GM19043 (cell line): ENCODE results near the gene SLIT3.
"Not testable (repeated sequence)": the region's sequence is repeated elsewhere in the genome, so short reads cannot be mapped to it uniquely, and the experiment has no call there.

Experiments used
- ATAC-seq: cut with Tn5 transposase; IDR thresholded peaks from one replicate; pipeline ENCODE4 v1.9.1; 2021; ENCODE audit warnings: low read depth; ENCODE audit not compliant: unreplicated experiment

The SLIT3 gene

GRCh38 chr5:169223595-169223953 is 77.4 kb downstream of the SLIT3 start:
- no peak for ATAC-seq

DNA sequence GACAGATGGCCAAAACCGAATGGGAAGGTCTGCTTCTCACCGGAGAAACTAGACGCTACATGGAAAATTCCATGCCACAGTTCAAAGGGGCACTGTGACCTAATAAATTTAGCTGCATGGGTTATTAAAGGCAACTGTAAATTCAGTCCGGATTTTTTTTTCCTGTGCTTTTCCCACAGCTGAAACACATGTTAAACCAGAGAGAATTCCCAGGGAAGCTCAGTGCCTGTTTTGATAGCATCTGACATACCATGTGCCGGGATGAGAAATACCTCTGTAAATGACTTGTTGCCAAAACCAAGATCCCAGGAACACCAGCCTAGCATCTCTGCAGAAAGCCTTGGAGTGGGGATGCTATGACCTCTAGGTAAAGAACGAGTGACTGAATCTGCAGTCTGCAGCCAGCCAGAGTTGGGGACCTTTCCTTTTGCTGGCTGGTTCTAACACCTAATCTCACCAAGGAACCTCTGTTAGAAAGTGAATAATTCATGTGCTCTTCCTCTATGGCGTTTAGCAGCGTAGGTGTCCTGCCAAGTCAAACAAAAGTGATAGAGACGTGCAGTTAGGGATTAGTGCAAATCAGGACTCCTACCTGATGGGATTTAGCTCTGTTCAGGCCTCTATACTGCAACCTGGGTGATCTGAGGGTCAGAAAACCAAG is 77.9 kb downstream of the SLIT3 start:
- ATAC-seq: no peak

GRCh38 chr5:169221519-169221918 is 79.4 kb downstream of the SLIT3 start:
- ATAC-seq: no peak

- ATAC-seq: no peak
Observed at GRCh38 chr5:169219961-169220360, 81.0 kb downstream of the SLIT3 start.

DNA sequence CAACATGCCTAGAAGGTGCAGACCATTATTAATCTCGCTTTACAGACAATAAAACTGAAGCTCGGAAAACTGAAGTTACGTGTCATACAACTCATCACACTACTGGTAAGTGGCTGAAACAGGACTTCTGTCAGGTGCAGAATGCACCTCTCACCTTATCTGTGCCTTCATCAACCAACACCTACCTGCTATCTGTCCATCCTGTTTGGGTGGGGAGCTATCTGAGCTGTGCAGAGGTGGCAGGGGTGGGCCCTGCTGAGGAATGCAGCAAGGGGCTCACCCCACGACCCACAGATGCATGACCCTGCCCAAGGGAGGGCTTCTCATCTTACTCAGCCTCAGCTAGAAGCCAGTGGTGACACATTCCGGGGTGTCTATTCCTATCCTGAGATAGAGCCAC is 81.6 kb downstream of the SLIT3 start:
- ATAC-seq: no peak

DNA sequence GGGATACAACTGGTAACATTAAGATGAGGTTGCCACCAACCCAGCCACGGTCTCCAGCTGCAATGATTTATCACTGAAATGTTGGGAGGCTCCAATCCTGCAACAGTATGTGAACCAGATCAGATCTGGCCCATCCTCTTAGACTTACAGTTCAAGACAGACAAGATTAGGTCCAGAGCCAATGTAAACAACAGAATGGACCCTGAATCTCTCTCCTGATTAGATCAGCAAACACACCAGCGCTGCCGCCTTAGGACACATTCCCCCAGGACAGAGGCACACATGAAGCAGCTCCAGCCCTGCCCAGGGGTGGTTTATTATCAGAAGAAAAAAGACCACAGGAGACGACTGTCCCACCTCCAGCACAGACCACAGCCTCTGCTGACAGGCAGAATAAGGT is 82.1 kb downstream of the SLIT3 start:
- ATAC-seq: no peak

DNA sequence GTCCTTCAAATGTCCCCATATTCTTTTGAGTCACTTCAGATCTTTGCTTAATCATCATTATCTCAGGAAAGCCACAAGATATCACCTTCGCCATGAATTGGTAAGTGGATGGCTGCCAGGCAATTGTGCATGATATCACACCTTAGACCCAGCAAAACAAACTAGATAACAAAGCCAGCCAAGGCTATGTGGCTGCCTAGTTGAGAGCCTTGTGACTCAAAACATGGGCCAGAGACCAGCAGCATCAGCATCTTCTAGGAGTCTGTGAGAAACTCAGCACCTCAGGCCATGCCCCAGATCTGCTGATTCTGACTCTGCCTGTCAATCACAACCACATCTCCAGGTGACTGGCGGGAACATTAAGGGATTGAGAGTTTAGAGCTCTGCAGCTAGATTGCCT is 82.8 kb downstream of the SLIT3 start:
- no peak for ATAC-seq

DNA sequence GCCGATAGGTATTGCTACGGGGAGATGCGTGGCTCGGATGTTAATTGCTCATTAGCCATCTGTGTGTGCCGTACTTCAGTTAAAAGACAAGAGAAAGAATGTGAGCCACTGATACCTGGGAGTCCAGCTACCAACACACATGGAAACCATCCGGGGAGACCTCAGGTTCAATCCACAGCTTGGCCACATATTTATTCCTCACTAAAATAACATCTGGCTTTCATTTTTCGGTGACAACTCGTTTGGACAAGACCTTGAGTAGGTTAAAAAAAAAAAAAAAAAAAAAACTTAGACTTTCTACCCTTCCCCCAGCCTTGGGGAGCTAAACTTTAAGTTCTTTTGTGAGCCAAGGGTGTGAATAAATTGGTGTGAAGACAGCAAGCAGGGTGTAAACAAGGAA is 84.1 kb downstream of the SLIT3 start:
- ATAC-seq: no peak

DNA sequence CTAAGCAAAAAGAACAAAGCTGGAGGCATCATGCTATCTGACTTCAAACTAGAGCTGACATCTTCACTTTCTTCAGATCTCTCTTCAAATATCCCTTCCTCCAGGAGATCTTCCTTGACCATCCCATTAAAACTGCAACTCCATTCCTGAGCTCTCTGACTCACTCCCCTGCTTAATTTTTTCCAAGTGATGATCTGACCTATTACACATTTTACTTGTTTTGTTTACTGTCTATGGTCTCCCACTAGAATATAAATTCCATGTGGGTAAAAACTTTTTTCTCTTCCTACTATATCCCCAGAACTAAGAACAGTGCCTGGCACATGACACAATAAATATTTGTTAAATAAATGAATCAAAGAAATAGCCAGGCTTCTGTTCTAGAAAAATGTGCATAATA is 87.5 kb downstream of the SLIT3 start:
- ATAC-seq: no peak

GRCh38 chr5:169211761-169212160 is 89.2 kb downstream of the SLIT3 start:
- ATAC-seq: not testable (repeated sequence)

GRCh38 chr5:169204788-169205400 is 96.0 kb downstream of the SLIT3 start:
- no peak for ATAC-seq

DNA sequence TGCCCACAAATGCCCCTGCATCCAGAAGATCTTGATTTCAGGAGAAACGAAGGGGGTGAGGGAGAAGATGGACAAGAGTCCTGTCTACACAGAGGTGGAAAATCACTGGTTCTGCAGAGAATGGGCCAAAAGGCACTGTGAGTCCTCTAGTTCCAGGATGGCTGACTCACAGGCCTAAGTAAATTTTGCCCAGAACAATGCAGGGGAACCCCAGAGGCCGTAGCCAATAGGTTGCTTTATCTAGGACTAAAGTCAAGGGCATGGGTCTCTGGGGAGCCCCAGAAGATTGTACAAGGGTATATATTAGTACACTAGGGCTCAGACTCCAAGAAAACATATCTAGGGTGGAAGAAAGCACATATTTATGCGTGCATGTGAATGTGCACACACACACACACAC is 98.0 kb downstream of the SLIT3 start:
- no peak for ATAC-seq

DNA sequence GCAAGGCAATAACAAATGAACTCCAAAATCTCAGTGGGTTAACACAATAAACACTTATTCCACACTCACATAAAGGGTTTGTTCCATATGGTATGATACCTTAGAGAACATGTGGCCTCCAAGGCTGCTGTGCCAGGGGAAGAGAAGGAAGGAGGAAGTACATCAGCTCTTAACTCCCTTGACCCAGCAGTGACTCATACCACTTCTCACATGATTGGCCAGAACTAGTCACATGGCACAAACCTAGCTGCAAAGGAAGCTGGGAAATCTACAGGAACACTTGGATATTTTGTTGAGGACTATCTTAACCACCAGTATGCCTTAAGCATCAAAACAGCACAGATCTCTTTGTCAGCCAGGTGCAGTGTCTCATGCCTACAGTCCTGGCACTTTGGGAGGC is 99.3 kb downstream of the SLIT3 start:
- no peak for ATAC-seq

GRCh38 chr5:169200125-169200778 is 100.7 kb downstream of the SLIT3 start:
- ATAC-seq: no peak

DNA sequence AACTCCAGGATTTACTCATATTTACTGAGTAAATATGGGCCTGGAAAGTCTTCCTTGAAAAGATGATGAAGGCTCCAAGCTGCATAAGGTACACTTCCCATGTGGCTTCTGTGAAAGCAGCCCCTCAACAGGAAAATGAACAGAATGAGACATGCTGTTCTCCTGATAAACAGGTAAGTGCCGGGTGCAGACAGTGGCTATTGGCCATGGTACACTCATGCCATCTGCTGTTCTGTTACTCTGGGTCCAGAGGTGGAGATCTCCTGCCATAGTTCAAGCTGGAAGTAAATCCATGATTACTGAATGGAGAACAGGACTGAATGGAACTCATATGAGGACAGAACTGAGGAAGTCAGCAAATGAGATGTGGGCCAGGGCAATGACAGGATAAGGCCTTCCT is 103.6 kb downstream of the SLIT3 start:
- no peak for ATAC-seq

GRCh38 chr5:169196059-169196458 is 104.9 kb downstream of the SLIT3 start:
- ATAC-seq: no peak

GRCh38 chr5:169195601-169196000 is 105.3 kb downstream of the SLIT3 start:
- ATAC-seq: no peak

GRCh38 chr5:169192536-169192935 is 108.4 kb downstream of the SLIT3 start:
- no peak for ATAC-seq

- ATAC-seq: no peak
Observed at GRCh38 chr5:169190849-169191248, 110.1 kb downstream of the SLIT3 start.

DNA sequence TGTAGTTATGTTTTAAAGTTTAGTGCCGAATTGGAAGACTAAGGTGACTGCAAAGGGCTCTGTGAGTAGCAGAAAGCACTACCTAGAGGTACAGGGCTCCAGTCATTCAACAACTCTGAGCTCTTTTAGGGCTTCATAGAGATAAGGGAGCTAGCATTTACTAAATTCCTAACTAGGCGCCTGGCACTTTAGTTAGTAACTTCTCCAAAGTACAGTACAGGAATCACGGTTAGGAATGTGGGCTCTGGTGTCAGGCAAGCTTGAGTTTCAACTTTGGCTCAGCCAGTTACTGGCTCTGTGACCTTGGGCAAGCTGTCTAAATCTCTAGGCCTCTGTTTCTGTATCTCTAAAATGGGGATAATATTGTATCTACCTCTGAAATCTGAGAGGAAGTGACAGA is 115.3 kb downstream of the SLIT3 start:
- no peak for ATAC-seq

DNA sequence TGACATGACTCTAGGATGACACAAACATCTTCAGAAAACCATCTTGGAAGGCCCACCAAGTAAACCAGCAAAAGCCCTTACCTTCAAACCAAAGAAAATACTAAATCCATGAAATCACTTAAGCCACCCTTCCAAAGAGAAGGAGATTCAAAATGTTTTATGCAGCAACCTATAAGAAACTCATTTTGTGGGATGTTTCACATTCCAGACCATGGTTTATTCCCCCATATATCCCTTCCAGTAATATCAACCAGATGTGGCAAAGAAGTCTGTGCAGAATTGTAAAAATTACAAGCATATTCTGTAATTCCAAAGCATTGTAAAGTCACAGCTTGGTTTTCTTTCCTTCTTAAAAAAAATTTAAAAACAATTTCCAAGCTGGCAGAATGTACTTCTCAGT is 117.4 kb downstream of the SLIT3 start:
- no peak for ATAC-seq

GRCh38 chr5:169182797-169183196 is 118.1 kb downstream of the SLIT3 start:
- no peak for ATAC-seq
